ENCODE data around the gene CACNA1S. TPM values are rescaled to one million over a fixed set of nuclear protein-coding genes. Genes with fewer than 3 reads are reported as not detected.
A peak's percentile ranks its signal among the peaks of the same experiment; 100 is the strongest.

Gene CACNA1S
- total RNA-seq, 1 donor: not detected

GRCh38 chr1:201126832-201127754, 14.9 kb upstream of the CACNA1S start, which contains the start of gene ASCL5:
ASCL5 (minus strand) TSS chr1:201127184; CDS start chr1:201115372, 11,812 bp downstream.
- DNase-seq (ENCODE audit: low read depth): peak; percentile 21
- TF ChIP-seq CTCF (IDR thresholded peaks at IDR 0.05; ENCODE audit: insufficient read depth, low read length): no peak
- no peak within 1 kb of the TSS for H3K4me3 ChIP-seq (ENCODE audit: low read depth, low read length)

DNA sequence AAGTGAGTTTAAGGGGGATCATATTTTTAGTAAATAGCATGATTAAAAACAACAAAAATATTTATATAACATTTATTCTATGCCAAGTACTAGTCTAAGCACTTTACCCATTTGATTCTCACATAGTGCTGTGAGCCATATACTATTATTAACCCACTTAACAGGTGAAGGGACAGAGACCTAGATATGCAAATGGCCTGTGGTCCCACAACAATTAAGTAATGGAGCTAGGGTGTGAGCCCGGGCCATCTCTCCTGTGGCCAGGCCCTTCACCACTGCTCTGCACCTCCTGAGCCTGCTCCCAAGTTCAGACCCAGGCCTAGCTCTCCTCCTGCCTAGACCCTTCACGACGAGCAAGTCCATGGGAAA, 14.2 kb upstream of the CACNA1S start:
- no peak for TF ChIP-seq CTCF (IDR thresholded peaks at IDR 0.05; ENCODE audit: insufficient read depth, low read length)
- no peak overlapping the region for H3K4me3 ChIP-seq (ENCODE audit: low read depth, low read length)
- no peak for DNase-seq (ENCODE audit: low read depth)

DNA sequence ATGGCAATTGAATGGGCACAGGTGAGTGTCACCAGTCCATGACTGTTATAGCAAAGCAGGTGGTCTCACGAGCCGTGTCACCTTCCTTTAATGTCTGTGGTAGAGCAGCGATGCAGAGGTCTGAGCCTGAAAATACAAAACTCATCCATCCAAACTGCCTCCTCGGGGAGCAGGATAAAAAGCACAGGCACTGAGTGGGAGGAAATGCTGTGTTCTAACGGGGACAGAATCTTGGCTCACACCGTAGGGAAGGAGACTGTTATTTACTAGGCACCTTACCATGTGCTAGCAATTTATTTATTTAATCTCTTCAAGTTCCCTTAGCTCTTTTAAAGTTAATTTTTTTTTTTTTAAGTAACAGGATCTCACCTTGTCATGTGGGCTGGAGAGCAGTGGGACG, 13.6 kb upstream of the CACNA1S start:
- TF ChIP-seq CTCF (IDR thresholded peaks at IDR 0.05; ENCODE audit: insufficient read depth, low read length): no peak
- no peak overlapping the region for H3K4me3 ChIP-seq (ENCODE audit: low read depth, low read length)
- DNase-seq (ENCODE audit: low read depth): no peak

- no peak for DNase-seq (ENCODE audit: low read depth)
- no peak for TF ChIP-seq CTCF (IDR thresholded peaks at IDR 0.05; ENCODE audit: insufficient read depth, low read length)
- no peak overlapping the region for H3K4me3 ChIP-seq (ENCODE audit: low read depth, low read length)
Observed at GRCh38 chr1:201125019-201125418, 12.8 kb upstream of the CACNA1S start.

DNA sequence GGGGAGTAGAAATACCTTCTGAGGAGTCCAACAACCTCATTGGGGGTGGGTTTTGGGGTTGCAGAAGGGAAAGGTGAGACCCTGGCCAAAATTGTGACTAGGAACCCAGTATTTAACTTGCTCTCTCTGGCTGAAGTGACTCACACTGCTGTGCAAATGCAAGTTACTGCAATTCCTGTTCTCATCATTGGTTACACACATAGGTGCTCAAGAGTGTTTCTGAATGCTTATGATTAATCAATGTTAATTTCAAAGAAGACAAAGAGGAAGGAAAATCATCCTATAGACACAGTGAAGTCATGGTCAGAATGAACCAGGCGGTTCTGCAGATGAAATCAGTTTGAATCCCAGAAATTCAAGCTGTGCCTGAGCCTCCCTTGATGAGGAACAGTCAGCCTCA, 11.6 kb upstream of the CACNA1S start:
- no peak overlapping the region for H3K4me3 ChIP-seq (ENCODE audit: low read depth, low read length)
- no peak for DNase-seq (ENCODE audit: low read depth)
- no peak for TF ChIP-seq CTCF (IDR thresholded peaks at IDR 0.05; ENCODE audit: insufficient read depth, low read length)

GRCh38 chr1:201122321-201122957, 10.2 kb upstream of the CACNA1S start:
- no peak for TF ChIP-seq CTCF (IDR thresholded peaks at IDR 0.05; ENCODE audit: insufficient read depth, low read length)
- no peak for DNase-seq (ENCODE audit: low read depth)
- no peak overlapping the region for H3K4me3 ChIP-seq (ENCODE audit: low read depth, low read length)

Measured in fibroblast of the aortic adventitia (primary cell).